ENCODE measurements around the gene UBE2G2. TPM values are rescaled to one million over a fixed set of nuclear protein-coding genes. Genes with fewer than 3 reads are reported as not detected.
A peak's percentile ranks its signal among the peaks of the same experiment; 100 is the strongest.

The UBE2G2 gene
- total and polyA plus RNA-seq, 4 donors = 53.0 to 102 (median 73.2) TPM

DNA sequence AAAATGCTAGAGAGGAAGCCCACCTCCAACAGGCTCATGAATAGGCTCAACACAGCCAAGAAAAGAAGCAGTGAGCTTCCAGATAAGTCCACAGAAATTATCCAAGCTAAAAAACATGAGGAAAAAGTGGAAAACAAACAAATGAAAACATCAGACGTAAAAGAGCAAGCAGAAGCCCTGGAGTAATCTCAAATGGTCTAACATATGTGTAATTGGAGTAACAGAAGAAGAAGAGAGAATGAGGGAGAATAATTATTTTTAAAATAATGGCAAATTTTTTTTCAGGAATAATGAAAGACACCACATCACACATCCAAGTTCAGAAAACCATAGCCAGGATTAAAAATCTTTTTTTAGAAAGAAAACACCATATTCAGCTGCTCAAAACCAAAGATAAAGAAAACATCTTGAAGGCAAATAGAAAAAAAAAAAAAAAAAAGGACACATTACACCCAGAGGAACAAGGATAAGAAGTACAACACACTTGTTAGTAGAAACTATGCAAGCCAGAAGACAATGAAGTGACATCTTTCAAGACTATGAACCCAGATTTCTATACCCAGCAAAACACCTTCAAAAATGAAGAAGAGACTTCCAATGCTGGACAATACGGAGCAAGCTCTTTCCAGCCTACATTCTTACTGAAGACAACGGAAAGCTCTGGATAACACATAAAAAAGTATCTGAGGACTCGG is 26.9 kb upstream of the UBE2G2 start:
- H3K27ac ChIP-seq (ENCODE audit: low read depth, low read length) = no peak overlapping the region
- no peak for DNase-seq (ENCODE audit: low read depth in 4 of 6, low spot score in 6 of 6)
- H3K4me3 ChIP-seq (ENCODE audit: low read depth, low read length) = no peak overlapping the region
- H3K27me3 ChIP-seq (ENCODE audit: control insufficient read depth, insufficient read depth, low read length) = no peaks in the 10 kb centered on the region
- 86% methylated on average over 1 of the region's 4 CpGs for WGBS (ENCODE audit: insufficient coverage)
- no peaks in the 10 kb centered on the region for H3K4me1 ChIP-seq (ENCODE audit: control insufficient read depth, insufficient read depth, low read length)
- H3K9me3 ChIP-seq (ENCODE audit: control insufficient read depth, insufficient read depth, low read length) = peaks cover 3% of the 10 kb centered on the region
- no peaks in the 10 kb centered on the region for H3K36me3 ChIP-seq (ENCODE audit: control insufficient read depth, insufficient read depth, low read length)

GRCh38 chr21:44823179-44823660 is 21.6 kb upstream of the UBE2G2 start:
- no peak for DNase-seq (ENCODE audit: low read depth in 4 of 6, low spot score in 6 of 6)
- WGBS (ENCODE audit: insufficient coverage) = 100% methylated on average over 1 of the region's 1 CpG
- no peaks in the 10 kb centered on the region for H3K27me3 ChIP-seq (ENCODE audit: control insufficient read depth, insufficient read depth, low read length)

DNA sequence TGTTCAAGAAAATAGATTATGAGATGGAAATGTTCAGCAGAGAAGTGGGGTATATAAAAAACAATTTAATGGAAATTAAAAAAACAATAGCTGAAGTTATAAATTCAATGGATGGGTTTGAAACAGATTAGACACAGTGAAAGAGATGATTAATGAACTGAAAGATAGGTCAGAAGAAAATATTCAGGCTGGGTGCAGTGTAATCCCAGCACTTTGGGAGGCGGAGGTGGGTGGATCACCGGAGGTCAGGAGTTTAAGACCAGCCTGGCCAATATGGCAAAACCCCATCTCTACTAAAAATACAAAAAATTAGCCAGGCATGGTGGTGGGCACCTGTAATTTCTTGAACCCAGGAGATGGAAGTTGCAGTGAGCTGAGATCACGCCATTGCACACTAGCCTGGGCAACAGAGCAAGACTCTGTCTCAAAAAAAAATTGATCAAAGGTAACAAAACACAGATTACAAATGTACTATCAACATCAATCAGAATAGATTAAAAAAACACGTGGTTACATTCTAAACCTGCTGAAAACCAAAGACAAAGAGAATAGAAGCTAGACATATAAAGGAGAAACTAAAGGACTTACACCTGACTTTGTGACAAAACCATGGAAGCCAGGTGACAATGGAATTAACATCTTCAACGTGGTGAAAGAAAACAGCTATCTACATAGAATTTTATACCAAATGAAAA is 21.0 kb upstream of the UBE2G2 start:
- Histone ChIP-seq H3K36me3 (ENCODE audit: control insufficient read depth, insufficient read depth, low read length) (no peaks in the 10 kb centered on the region), H3K4me3 (ENCODE audit: low read depth, low read length) (no peak overlapping the region), H3K27ac (ENCODE audit: low read depth, low read length) (no peak overlapping the region), H3K4me1 (ENCODE audit: control insufficient read depth, insufficient read depth, low read length) (peaks cover 6% of the 10 kb centered on the region), H3K27me3 (ENCODE audit: control insufficient read depth, insufficient read depth, low read length) (no peaks in the 10 kb centered on the region), H3K9me3 (ENCODE audit: control insufficient read depth, insufficient read depth, low read length) (peaks cover 7% of the 10 kb centered on the region)
- 100% methylated on average over 1 of the region's 5 CpGs for WGBS (ENCODE audit: insufficient coverage)
- DNase-seq (ENCODE audit: low read depth in 4 of 6, low spot score in 6 of 6) = no peak

More at GRCh38 chr21:44823179-44823660, 21.6 kb upstream of the UBE2G2 start:
- Histone ChIP-seq H3K4me1 (ENCODE audit: control insufficient read depth, insufficient read depth, low read length) (peaks cover 6% of the 10 kb centered on the region), H3K36me3 (ENCODE audit: control insufficient read depth, insufficient read depth, low read length) (no peaks in the 10 kb centered on the region), H3K27ac (ENCODE audit: low read depth, low read length) (no peak overlapping the region), H3K9me3 (ENCODE audit: control insufficient read depth, insufficient read depth, low read length) (peaks cover 10% of the 10 kb centered on the region), H3K4me3 (ENCODE audit: low read depth, low read length) (no peak overlapping the region)

- Histone ChIP-seq H3K27me3 (ENCODE audit: control insufficient read depth, insufficient read depth, low read length) (no peaks in the 10 kb centered on the region), H3K27ac (ENCODE audit: low read depth, low read length) (no peak overlapping the region), H3K9me3 (ENCODE audit: control insufficient read depth, insufficient read depth, low read length) (peaks cover 7% of the 10 kb centered on the region), H3K4me1 (ENCODE audit: control insufficient read depth, insufficient read depth, low read length) (peaks cover 21% of the 10 kb centered on the region), H3K36me3 (ENCODE audit: control insufficient read depth, insufficient read depth, low read length) (no peaks in the 10 kb centered on the region), H3K4me3 (ENCODE audit: low read depth, low read length) (no peak overlapping the region)
- no CpG with 5 or more reads among the region's 3 CpGs for WGBS (ENCODE audit: insufficient coverage)
- DNase-seq (ENCODE audit: low read depth in 4 of 6, low spot score in 6 of 6) = no peak
These were observed 19.2 kb upstream of the UBE2G2 start for GRCh38 chr21:44820851-44821250.

GRCh38 chr21:44819283-44820243 is 17.9 kb upstream of the UBE2G2 start:
- Histone ChIP-seq H3K36me3 (ENCODE audit: control insufficient read depth, insufficient read depth, low read length) (peaks cover 9% of the 10 kb centered on the region), H3K27ac (ENCODE audit: low read depth, low read length) (no peak overlapping the region), H3K4me3 (ENCODE audit: low read depth, low read length) (no peak overlapping the region), H3K4me1 (ENCODE audit: control insufficient read depth, insufficient read depth, low read length) (peaks cover 29% of the 10 kb centered on the region), H3K9me3 (ENCODE audit: control insufficient read depth, insufficient read depth, low read length) (peaks cover 7% of the 10 kb centered on the region), H3K27me3 (ENCODE audit: control insufficient read depth, insufficient read depth, low read length) (no peaks in the 10 kb centered on the region)
- DNase-seq (ENCODE audit: low read depth in 4 of 6, low spot score in 6 of 6) = no peak
- WGBS (ENCODE audit: insufficient coverage) = 95% methylated on average over 31 of the region's 33 CpGs

GRCh38 chr21:44818640-44819011 is 17.0 kb upstream of the UBE2G2 start:
- 49% methylated on average over 37 of the region's 37 CpGs for WGBS (ENCODE audit: insufficient coverage)
- Histone ChIP-seq H3K9me3 (ENCODE audit: control insufficient read depth, insufficient read depth, low read length) (peaks cover 7% of the 10 kb centered on the region), H3K27ac (ENCODE audit: low read depth, low read length) (no peak overlapping the region), H3K4me3 (ENCODE audit: low read depth, low read length) (peak overlapping the region; percentile 33), H3K27me3 (ENCODE audit: control insufficient read depth, insufficient read depth, low read length) (no peaks in the 10 kb centered on the region), H3K4me1 (ENCODE audit: control insufficient read depth, insufficient read depth, low read length) (peaks cover 29% of the 10 kb centered on the region), H3K36me3 (ENCODE audit: control insufficient read depth, insufficient read depth, low read length) (peaks cover 12% of the 10 kb centered on the region)
- DNase-seq (ENCODE audit: low read depth in 4 of 6, low spot score in 6 of 6) = no peak

DNA sequence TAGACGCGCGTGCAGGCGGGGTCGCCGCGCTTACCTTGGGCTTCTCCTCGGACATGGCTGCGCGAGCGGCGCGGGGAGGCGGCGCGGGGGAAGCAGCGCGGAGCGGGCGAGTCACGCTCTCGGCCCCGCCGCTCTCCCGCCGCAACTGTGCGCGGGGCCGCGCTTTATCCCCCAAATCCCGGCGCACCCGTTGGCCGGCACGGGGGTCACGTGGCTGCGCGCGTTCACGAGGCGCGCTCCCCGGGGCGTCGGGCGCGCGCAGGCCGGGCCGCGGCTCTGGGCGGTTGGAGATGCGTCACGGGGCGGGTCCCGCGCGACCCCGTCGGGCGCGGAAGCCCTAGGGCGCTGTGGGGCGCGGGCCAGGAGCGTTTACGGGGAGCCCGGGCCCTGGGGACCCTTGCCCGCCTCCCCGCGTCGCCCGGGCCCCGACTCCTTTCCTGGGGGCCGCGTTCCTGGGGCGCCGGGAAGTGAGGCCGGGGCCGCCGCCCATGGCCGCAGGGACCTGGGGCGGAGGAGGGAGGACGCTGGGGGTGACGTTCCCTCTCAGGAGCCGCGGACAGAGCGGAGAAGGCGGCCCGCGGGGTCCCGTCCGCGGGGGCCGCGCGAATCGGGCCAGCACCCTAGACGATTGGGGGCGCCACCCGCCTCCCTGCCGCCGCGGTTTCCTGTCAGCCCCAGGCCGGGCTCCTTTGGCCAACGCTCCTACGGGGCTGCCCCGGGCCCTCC is 16.5 kb upstream of the UBE2G2 start, which contains the start of gene SUMO3:
TSS of gene SUMO3 (minus strand) at position 149 of the 726 bp plus-strand sequence. CDS start at position 55, 94 bp downstream.
- peaks cover 29% of the 10 kb centered on the region for H3K4me1 ChIP-seq (ENCODE audit: control insufficient read depth, insufficient read depth, low read length)
- peak in 5 of 6 donors; percentile 53 to 95 (median 70) for DNase-seq (ENCODE audit: low read depth in 4 of 6, low spot score in 6 of 6)
- peak within 1 kb of the TSS; percentile 58 for H3K4me3 ChIP-seq (ENCODE audit: low read depth, low read length)
- H3K9me3 ChIP-seq (ENCODE audit: control insufficient read depth, insufficient read depth, low read length) = peaks cover 6% of the 10 kb centered on the region
- H3K27me3 ChIP-seq (ENCODE audit: control insufficient read depth, insufficient read depth, low read length) = no peaks in the 10 kb centered on the region
- under 1% methylated on average over 108 of the region's 108 CpGs for WGBS (ENCODE audit: insufficient coverage)
- no peak within 1 kb of the TSS for H3K27ac ChIP-seq (ENCODE audit: low read depth, low read length)
- peaks cover 17% of the 10 kb centered on the region for H3K36me3 ChIP-seq (ENCODE audit: control insufficient read depth, insufficient read depth, low read length)

DNA sequence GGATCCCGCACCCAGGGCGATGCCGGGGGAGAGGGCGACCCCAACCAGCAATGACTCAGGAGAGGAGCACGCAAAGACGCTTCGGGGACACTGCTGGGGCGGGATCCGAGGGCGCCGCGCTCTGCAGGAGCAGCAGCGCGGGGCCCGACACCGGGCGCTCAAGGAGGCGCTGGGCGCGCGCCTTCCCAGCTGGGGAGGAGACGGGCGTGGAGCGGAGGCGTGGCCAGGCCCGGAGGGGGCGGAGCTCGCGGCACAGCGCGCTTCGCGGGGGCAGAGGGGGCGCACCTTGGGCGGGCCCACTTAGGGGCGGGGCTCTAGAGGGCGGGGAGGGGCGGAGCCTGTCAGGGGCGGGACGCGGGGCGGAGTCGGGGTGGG is 15.9 kb upstream of the UBE2G2 start:
- H3K4me1 ChIP-seq (ENCODE audit: control insufficient read depth, insufficient read depth, low read length) = peaks cover 29% of the 10 kb centered on the region
- DNase-seq (ENCODE audit: low read depth in 4 of 6, low spot score in 6 of 6) = peak in 5 of 6 donors; percentile 59 to 94 (median 69)
- peaks cover 23% of the 10 kb centered on the region for H3K36me3 ChIP-seq (ENCODE audit: control insufficient read depth, insufficient read depth, low read length)
- peak overlapping the region; percentile 58 for H3K4me3 ChIP-seq (ENCODE audit: low read depth, low read length)
- no peaks in the 10 kb centered on the region for H3K27me3 ChIP-seq (ENCODE audit: control insufficient read depth, insufficient read depth, low read length)
- no peak overlapping the region for H3K27ac ChIP-seq (ENCODE audit: low read depth, low read length)
- WGBS (ENCODE audit: insufficient coverage) = under 1% methylated on average over 32 of the region's 43 CpGs
- H3K9me3 ChIP-seq (ENCODE audit: control insufficient read depth, insufficient read depth, low read length) = peaks cover 5% of the 10 kb centered on the region

Measured in spinal cord (tissue), 10 donors.